Measurements from ENCODE around the gene BRICD5. TPM values are rescaled to one million over a fixed set of nuclear protein-coding genes. Genes with fewer than 3 reads are reported as not detected.

Gene BRICD5
- total and polyA plus RNA-seq, 2 of the 4 experiments (the other 2 are of a cell fraction) = 0.18 to 0.94 TPM

- ChIA-PET POLR2A (ENCODE audit: unreplicated experiment) (no interaction called here), CTCF (no interaction called here)
- no peak for ATAC-seq (ENCODE audit: low read depth)
- H3K79me1 ChIP-seq (ENCODE audit: low read depth in 1 of 2, low read length in 2 of 2) = no peaks in the 10 kb centered on the region
- no peak overlapping the region for H2BK120ac ChIP-seq (ENCODE audit: low read depth, low read length)
- H3K9ac ChIP-seq (ENCODE audit: low read depth, low read length) = no peak overlapping the region
- H2AK9ac ChIP-seq (replicated peaks; ENCODE audit: low read depth, low read length, poor library complexity) = no peak overlapping the region
- H3K4me1 ChIP-seq (ENCODE audit: control insufficient read depth, insufficient read depth, low read length) = no peaks in the 10 kb centered on the region
- H3K18ac ChIP-seq (ENCODE audit: low read depth, low read length) = no peak overlapping the region
- H3K4ac ChIP-seq (ENCODE audit: low read depth, low read length) = no peak overlapping the region
- no TSS peak for BruUV-seq (replicated peaks)
- H3K4me3 ChIP-seq (ENCODE audit: insufficient read depth, low read depth, low read length) = no peak overlapping the region
- H4K20me1 ChIP-seq (ENCODE audit: insufficient read depth, low read length) = no peaks in the 10 kb centered on the region; the same call in 1 of the 2 replicates
- H3K27me3 ChIP-seq (ENCODE audit: control insufficient read depth, insufficient read depth, low read length) = no peaks in the 10 kb centered on the region
- DNase-seq = no peak
- H3K36me3 ChIP-seq (ENCODE audit: control insufficient read depth, insufficient read depth, low read length) = peaks cover 56% of the 10 kb centered on the region
- no peak overlapping the region for H3K23ac ChIP-seq (ENCODE audit: low read depth, low read length)
- H2AK5ac ChIP-seq (ENCODE audit: low read depth, low read length) = no peak overlapping the region
- no peak overlapping the region for H3K4me2 ChIP-seq (ENCODE audit: low read depth, low read length)
- intact Hi-C loops (cut with micrococcal nuclease) = no loop called here
- WGBS, 2 experiments (ENCODE audit: extremely low coverage in 2 of 2, insufficient read length in 1 of 2) = 92% methylated on average over 13 of the region's 21 CpGs; no CpG with 5 or more reads in 1 of the 2 experiments
- H2BK15ac ChIP-seq (ENCODE audit: low read depth, low read length) = no peak overlapping the region
- no peak overlapping the region for H3K14ac ChIP-seq (replicated peaks; ENCODE audit: low read depth, low read length)
- H4K8ac ChIP-seq (ENCODE audit: low read depth in 2 of 2, low read length in 2 of 2) = no peak overlapping the region
- no peak overlapping the region for H2AFZ ChIP-seq (replicated peaks; ENCODE audit: low read length, poor library complexity)
- no peak overlapping the region for H4K5ac ChIP-seq (ENCODE audit: low read depth, low read length)
- H3K9me3 ChIP-seq (ENCODE audit: control insufficient read depth, insufficient read depth, low read length) = no peaks in the 10 kb centered on the region
- no peak overlapping the region for H2BK20ac ChIP-seq (ENCODE audit: low read depth, low read length)
- dilution Hi-C loops (cut with HindIII; ENCODE audit: low sequenced_read_pairs, unreplicated experiment) = no loop called here
- no peak for TF ChIP-seq SMC3 (IDR thresholded peaks at IDR 0.05; ENCODE audit: low read depth, low read length)
- no peak for TF ChIP-seq MAZ (IDR thresholded peaks at IDR 0.05; ENCODE audit: borderline replicate concordance, low read depth, low read length)
- peak; percentile 35; the same call in 1 of the 2 replicates for TF ChIP-seq CEBPB (IDR thresholded peaks at IDR 0.05; ENCODE audit: low read depth, low read length)
- in situ Hi-C loops (cut with MboI; ENCODE audit: low sequenced_read_pairs) = no loop called here
- H3K9me1 ChIP-seq (ENCODE audit: insufficient read depth, low read length) = no peaks in the 10 kb centered on the region
- H3K56ac ChIP-seq (ENCODE audit: extremely low read depth, insufficient read depth, low read length) = no peak overlapping the region
- no peak overlapping the region for H3K27ac ChIP-seq (ENCODE audit: insufficient read depth, low read length)
- H4K91ac ChIP-seq (ENCODE audit: insufficient read depth, low read depth, low read length) = no peak overlapping the region
- H2BK5ac ChIP-seq (ENCODE audit: low read depth, low read length, poor library complexity, severe bottlenecking) = no peak overlapping the region
These were observed 36.1 kb downstream of the BRICD5 start for GRCh38 chr16:2174396-2175131.

Measured in IMR-90 (cell line).